HAP-1 (cell line): ENCODE data around the gene SH3PXD2B.

Source experiments
- DNase-seq, 2 experiments: peaks; one replicate each; pipeline ENCODE4 v3.0.0-alpha.2; 2016 to 2020; ENCODE audit warnings: low spot score in 2 of 2
- H3K27me3 ChIP-seq: fragments of 250-450 bp; sonication (Bioruptor Pico); 2 replicates; pipeline ENCODE4 v1.5.1; 2020; ENCODE audit warnings: low read depth, mild to moderate bottlenecking, moderate library complexity
- H3K36me3 ChIP-seq: fragments of 250-450 bp; sonication (Bioruptor Pico); replicated peaks from 2 replicates; pipeline ENCODE4 v1.5.1; 2020; ENCODE audit warnings: mild to moderate bottlenecking
- H3K4me1 ChIP-seq: fragments of 250-450 bp; sonication (Bioruptor Pico); 2 replicates; pipeline ENCODE4 v1.5.1; 2020; ENCODE audit warnings: mild to moderate bottlenecking
- H3K4me3 ChIP-seq: fragments of 250-450 bp; sonication (Bioruptor Pico); 2 replicates; pipeline ENCODE4 v1.5.1; 2020; ENCODE audit warnings: mild to moderate bottlenecking, moderate library complexity
- H3K9me3 ChIP-seq: fragments of 250-450 bp; sonication (Bioruptor Pico); 2 replicates; pipeline ENCODE4 v1.5.1; 2020; ENCODE audit warnings: mild to moderate bottlenecking, moderate library complexity
- in situ Hi-C: fragments of 300-500 bp; cut with MboI; formaldehyde crosslinking; loops from 3 replicates; pipeline ENCODE4 v1.14.3; 2020; ENCODE audit warnings: low sequenced_read_pairs, inconsistent platforms, mixed read lengths

The SH3PXD2B gene

GRCh38 chr5:172455087-172455381, 709 bp upstream of the SH3PXD2B start:
- H3K9me3 ChIP-seq: no peaks in the 10 kb centered on the region
- H3K27me3 ChIP-seq: no peaks in the 10 kb centered on the region
- H3K4me3 ChIP-seq: peak overlapping the region; percentile 30
- peaks cover 13% of the 10 kb centered on the region for H3K36me3 ChIP-seq
- in situ Hi-C loops: no loop called here
- H3K4me1 ChIP-seq: peaks cover 19% of the 10 kb centered on the region
- no peak for DNase-seq

- peak; percentile 34 to 82 for DNase-seq
- Histone ChIP-seq H3K27me3 (no peaks in the 10 kb centered on the region), H3K4me3 (peak overlapping the region; percentile 74), H3K4me1 (peaks cover 19% of the 10 kb centered on the region), H3K36me3 (peaks cover 13% of the 10 kb centered on the region), H3K9me3 (no peaks in the 10 kb centered on the region)
- in situ Hi-C loops: no loop called here
These were observed 353 bp downstream of the SH3PXD2B start for GRCh38 chr5:172453986-172454357.

DNA sequence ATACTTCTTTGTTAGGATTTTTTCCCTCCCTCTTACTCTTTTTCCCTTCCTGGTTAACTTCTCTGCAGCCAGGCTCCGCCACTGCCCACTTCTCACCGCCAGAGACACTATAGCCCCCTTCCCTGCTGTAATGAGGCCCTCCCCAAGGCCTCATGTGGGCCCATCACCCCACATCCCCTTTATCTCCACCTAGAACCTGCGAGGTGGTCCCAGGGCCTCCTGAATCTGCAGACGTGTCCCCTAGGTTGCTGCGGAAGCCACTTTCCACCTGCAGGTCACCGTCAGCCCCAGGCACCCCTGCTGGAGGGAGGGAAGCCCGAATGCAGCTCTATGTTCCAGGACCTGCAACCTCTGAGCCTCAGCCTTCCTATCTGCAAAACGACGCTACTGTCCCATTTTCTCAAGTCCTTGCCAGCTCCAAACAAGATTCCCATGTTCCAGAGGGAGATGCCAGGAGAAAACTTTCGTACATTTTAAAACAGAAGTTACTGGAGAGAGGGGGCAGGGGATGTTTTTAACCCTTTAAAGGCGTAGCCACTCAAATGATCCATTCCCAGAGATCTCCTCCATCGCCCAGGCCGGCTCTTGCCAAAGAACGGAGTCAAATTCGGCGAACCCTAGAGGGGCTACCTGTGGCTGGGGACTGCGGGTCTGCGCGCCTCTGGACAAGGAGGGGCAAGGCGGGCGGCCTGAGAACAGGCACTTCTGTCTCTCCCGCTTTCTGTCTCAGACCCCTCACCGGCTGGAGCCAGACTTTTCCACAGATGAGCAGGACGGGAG, 929 bp downstream of the SH3PXD2B start:
- DNase-seq: peak; percentile 88 to 96

DNA sequence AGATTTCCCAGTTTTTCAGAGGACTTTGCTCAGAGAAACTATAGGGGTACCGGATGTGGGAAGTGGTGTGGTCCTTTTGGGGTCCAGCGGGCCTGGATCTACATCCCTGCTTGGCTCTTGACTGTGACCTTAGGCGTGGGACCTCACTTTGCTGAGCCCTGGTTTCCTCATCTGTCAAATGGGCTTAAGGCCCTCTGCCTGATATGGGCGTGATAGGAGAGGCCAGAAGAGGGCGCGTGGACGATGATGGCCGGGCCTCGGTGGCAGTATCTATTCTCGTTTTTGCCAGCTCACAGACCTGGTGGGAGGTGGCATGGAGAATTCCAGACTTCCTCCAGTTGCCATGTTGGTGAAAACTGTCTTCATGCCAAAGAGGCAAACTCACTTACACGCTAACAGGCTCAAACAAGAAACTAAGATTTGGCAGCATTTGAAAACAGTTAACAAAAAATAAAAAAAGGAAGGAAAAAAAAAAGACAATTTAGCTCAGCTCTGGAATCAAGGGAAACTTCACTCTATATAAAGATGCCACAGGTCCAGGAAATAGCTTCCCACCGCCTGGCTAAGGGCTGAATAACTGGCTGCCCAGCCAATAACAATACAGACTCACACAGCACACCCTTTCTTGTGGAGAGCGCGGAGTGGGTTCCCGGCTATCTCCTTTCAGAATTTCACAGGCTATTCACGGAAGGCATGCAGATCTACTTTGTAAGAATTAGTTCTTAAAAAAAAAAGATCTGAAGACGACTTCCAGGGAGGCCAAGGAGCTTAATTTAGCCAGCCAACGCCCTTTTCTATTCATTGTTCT, 1.7 kb downstream of the SH3PXD2B start:
- DNase-seq: peak in 1 of 2 experiments; percentile 65
- H3K9me3 ChIP-seq: no peaks in the 10 kb centered on the region
- H3K36me3 ChIP-seq: peaks cover 13% of the 10 kb centered on the region
- H3K4me1 ChIP-seq: peaks cover 12% of the 10 kb centered on the region
- H3K4me3 ChIP-seq: peak overlapping the region; percentile 74
- no peaks in the 10 kb centered on the region for H3K27me3 ChIP-seq
- in situ Hi-C loops: no loop called here

More for the DNA sequence above, 929 bp downstream of the SH3PXD2B start:
- H3K9me3 ChIP-seq: no peaks in the 10 kb centered on the region
- peak overlapping the region; percentile 74 for H3K4me3 ChIP-seq
- in situ Hi-C loops: no loop called here
- H3K4me1 ChIP-seq: peaks cover 19% of the 10 kb centered on the region
- H3K27me3 ChIP-seq: no peaks in the 10 kb centered on the region
- H3K36me3 ChIP-seq: peaks cover 13% of the 10 kb centered on the region

GRCh38 chr5:172451771-172452197, 2.5 kb downstream of the SH3PXD2B start:
- H3K4me3 ChIP-seq: no peak overlapping the region
- H3K36me3 ChIP-seq: peaks cover 13% of the 10 kb centered on the region
- H3K27me3 ChIP-seq: no peaks in the 10 kb centered on the region
- no peaks in the 10 kb centered on the region for H3K9me3 ChIP-seq
- DNase-seq: no peak
- in situ Hi-C loops: no loop called here
- peaks cover 11% of the 10 kb centered on the region for H3K4me1 ChIP-seq

DNA sequence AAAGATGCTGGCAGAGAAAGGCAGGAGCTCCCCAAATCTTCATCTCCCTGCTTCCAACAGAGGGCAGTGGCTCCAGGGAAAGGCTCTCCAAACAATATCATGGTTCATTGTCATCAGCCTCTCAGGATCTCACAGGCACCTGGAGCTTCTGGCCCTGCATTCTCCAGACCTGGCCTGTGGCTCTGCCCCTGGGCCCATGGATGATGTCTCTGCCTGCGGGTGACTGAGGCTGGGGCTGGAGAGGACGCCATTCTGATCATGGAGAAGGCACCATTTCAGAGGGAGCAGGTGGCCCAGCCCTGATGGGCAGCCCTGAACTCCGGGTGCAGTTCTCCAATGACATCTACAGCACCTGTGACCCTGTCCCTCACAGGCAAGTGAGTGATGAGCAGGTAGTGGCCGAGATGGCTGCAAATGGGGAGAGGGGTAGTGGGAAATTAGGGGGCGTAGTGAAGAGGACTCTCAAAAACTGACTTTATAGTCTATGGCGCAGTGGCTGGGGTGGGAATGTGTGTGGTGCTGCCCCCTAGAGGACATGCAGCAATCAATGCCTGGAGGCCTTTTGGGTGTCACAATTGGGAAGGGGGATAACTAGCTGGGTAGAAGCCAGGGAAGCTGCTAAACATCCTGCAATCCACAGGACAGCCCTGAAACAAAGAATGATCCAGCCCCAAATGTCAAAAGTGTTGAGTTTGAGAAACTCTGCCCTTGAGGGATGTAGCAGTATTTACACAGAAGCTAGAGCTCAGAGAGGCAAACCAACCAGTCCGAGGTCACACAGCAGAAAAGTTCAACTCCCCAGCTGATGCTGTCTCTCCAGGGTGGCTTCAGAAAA, 3.2 kb downstream of the SH3PXD2B start:
- Histone ChIP-seq H3K9me3 (no peaks in the 10 kb centered on the region), H3K4me1 (peaks cover 11% of the 10 kb centered on the region), H3K27me3 (no peaks in the 10 kb centered on the region), H3K36me3 (peaks cover 13% of the 10 kb centered on the region), H3K4me3 (no peak overlapping the region)
- in situ Hi-C loops: no loop called here
- DNase-seq: peak in 1 of 2 experiments; percentile 72

DNA sequence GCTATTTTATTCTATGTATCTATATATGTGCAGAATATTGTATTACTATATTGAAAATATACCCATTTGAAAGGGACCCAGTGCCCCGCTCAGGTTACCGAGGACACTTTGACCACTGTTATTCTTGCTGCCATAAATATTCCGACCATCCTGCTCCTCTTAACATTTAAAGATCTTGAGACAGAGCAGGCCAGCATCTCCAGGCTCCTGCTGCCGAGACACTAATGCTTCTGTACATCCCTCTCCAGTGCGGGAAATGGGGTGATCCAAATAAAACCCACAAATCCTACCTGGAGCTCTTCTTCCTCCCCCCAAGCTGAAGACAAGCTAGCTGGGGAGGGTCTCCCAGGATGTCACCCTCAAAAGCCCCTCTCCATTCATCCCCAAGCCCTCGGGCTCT, 3.9 kb downstream of the SH3PXD2B start:
- in situ Hi-C loops: no loop called here
- H3K27me3 ChIP-seq: no peaks in the 10 kb centered on the region

GRCh38 chr5:172448999-172449398, 5.3 kb downstream of the SH3PXD2B start:
- H3K27me3 ChIP-seq: no peaks in the 10 kb centered on the region
- peaks cover 5% of the 10 kb centered on the region for H3K4me1 ChIP-seq
- in situ Hi-C loops: no loop called here
- H3K9me3 ChIP-seq: no peaks in the 10 kb centered on the region
- no peak overlapping the region for H3K4me3 ChIP-seq
- no peak for DNase-seq
- H3K36me3 ChIP-seq: peaks cover 13% of the 10 kb centered on the region

More for the DNA sequence above, 3.9 kb downstream of the SH3PXD2B start:
- Histone ChIP-seq H3K4me1 (peaks cover 11% of the 10 kb centered on the region), H3K9me3 (no peaks in the 10 kb centered on the region), H3K36me3 (peaks cover 13% of the 10 kb centered on the region), H3K4me3 (no peak overlapping the region)
- DNase-seq: no peak

- no peak overlapping the region for H3K4me3 ChIP-seq
- H3K9me3 ChIP-seq: no peaks in the 10 kb centered on the region
- H3K4me1 ChIP-seq: peaks cover 5% of the 10 kb centered on the region
- in situ Hi-C loops: no loop called here
- H3K27me3 ChIP-seq: no peaks in the 10 kb centered on the region
- DNase-seq: no peak
- H3K36me3 ChIP-seq: peaks cover 16% of the 10 kb centered on the region
These were observed 6.5 kb downstream of the SH3PXD2B start for GRCh38 chr5:172447646-172448365.

GRCh38 chr5:172446336-172447051, 7.8 kb downstream of the SH3PXD2B start:
- H3K36me3 ChIP-seq: peaks cover 10% of the 10 kb centered on the region
- H3K9me3 ChIP-seq: no peaks in the 10 kb centered on the region
- H3K4me3 ChIP-seq: no peak overlapping the region
- no peaks in the 10 kb centered on the region; the same call in 1 of the 2 replicates for H3K4me1 ChIP-seq
- H3K27me3 ChIP-seq: no peaks in the 10 kb centered on the region
- in situ Hi-C loops: no loop called here
- no peak for DNase-seq

- in situ Hi-C loops: no loop called here
- H3K27me3 ChIP-seq: no peaks in the 10 kb centered on the region
- no peak overlapping the region for H3K4me3 ChIP-seq
- H3K4me1 ChIP-seq: no peaks in the 10 kb centered on the region
- H3K36me3 ChIP-seq: peaks cover 4% of the 10 kb centered on the region
- no peak for DNase-seq
- no peaks in the 10 kb centered on the region for H3K9me3 ChIP-seq
These were observed 8.5 kb downstream of the SH3PXD2B start for GRCh38 chr5:172445866-172446265.

DNA sequence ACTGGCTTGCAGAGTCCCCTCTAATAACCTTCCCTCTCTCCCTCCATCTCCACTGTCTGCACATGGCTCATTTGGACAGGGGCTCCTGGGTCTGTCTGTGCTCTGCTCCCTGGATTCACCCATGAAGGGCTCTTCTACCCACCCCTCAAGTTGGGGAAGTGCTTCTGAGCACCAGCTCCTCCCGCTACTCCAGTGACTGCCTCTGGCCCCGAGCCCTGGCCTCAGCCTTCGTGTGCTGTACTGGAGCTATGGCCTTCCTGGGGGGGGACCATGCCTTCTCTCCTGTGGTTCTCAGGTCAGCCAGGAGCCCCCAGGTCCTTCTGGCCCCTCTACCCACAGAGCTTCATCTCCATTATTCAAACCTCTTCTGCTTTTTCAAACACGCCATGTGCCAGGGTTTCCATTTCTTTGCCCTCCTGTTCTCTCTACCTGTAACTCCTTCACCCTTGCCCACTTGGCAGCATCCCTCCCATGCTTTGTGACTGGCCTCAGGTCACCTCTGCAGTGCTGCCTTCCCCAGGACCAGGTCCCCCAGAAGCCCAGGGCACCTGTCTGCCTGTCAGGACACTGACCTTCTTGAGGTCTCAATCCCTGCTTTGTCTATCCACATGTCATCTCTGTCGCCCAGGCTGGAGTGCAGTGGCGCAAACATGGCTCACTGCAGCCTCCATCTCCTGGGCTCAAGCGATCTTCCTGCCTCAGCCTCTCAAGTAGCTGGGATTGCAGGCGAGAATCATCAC, 9.5 kb downstream of the SH3PXD2B start:
- Histone ChIP-seq H3K27me3 (no peaks in the 10 kb centered on the region), H3K4me1 (no peaks in the 10 kb centered on the region)
- no peak for DNase-seq

More for the DNA sequence above, 9.5 kb downstream of the SH3PXD2B start:
- in situ Hi-C loops: no loop called here
- Histone ChIP-seq H3K9me3 (no peaks in the 10 kb centered on the region), H3K36me3 (peaks cover 3% of the 10 kb centered on the region; the same call in 1 of the 2 replicates), H3K4me3 (no peak overlapping the region)
